K562 (cell line): Measurements from ENCODE around the gene GNB2. TPM values are rescaled to one million over a fixed set of nuclear protein-coding genes. Genes with fewer than 3 reads are reported as not detected.

ENCODE experiments used
- ATAC-seq: fragments of 200-7000 bp; cut with Tn5 transposase; 3 replicates; pipeline ENCODE4 v1.9.1; 2020; ENCODE audit warnings: moderate library complexity
- BruUV-seq: library from RNA; stranded (reverse); fragments of 400-500 nt; replicated peaks from 2 replicates; lab custom pipeline; 2021; lab: Mats Ljungman, UMichigan
- CTCF ChIA-PET: fragments of 300-600 bp; formaldehyde crosslinking; extraction: SDS; loops from one replicate; lab custom pipeline; 2021; ENCODE audit warnings: low intra/inter-chr PET ratio; lab: Yijun Ruan, JAX
- POLR2A ChIA-PET: fragments of 300-600, 350-650 bp; sonication (Branson Sonifier 250); formaldehyde crosslinking; extraction: SDS; loops from one replicate; lab custom pipeline; 2021; ENCODE audit warnings: antibody characterized with exemption, inconsistent platforms; lab: Yijun Ruan, JAX
- DNase-seq, 4 experiments: peaks; one replicate each; pipeline versions ENCODE4 v3.0.0 to v3.0.0-alpha.2; 2011 to 2018; ENCODE audit warnings: low spot score in 3 of 4, mixed read lengths in 3 of 4; ENCODE audit errors: extremely low read depth in 1 of 4
- FAIRE-seq: peaks from 2 replicates; lab custom pipeline; 2011; peaks lifted over from hg19 to GRCh38; lab: Jason Lieb, UNC
- H2AFZ ChIP-seq: 2 replicates; pipeline ENCODE4 v1.6.0; 2011; ENCODE audit warnings: low read depth, low read length, control low read depth, inconsistent platforms
- H3K27ac ChIP-seq: fragments of 200-600 bp; 3 replicates; pipeline ENCODE4 v1.8.0; 2011; ENCODE audit warnings: low read depth, mild to moderate bottlenecking, control low read depth, inconsistent platforms, low read length, moderate library complexity, mixed read lengths; ENCODE audit errors: extremely low read depth
- H3K27me3 ChIP-seq, 2 experiments: fragments of 300-600 bp in 1 of 2; 2 replicates in 1 of 2; 3 replicates in 1 of 2; pipeline versions ENCODE4 v1.6.0 to v1.8.0; 2011; ENCODE audit warnings: inconsistent platforms in 2 of 2, low read length in 2 of 2, mild to moderate bottlenecking in 1 of 2, mixed read lengths in 1 of 2, moderate library complexity in 1 of 2; ENCODE audit not compliant: control insufficient read depth in 2 of 2, insufficient read depth in 2 of 2
- H3K36me3 ChIP-seq: fragments of 300-600 bp; 3 replicates; pipeline ENCODE4 v1.8.0; 2011; ENCODE audit warnings: mild to moderate bottlenecking, low read length, inconsistent platforms; ENCODE audit not compliant: control insufficient read depth, insufficient read depth
- H3K4me1 ChIP-seq, 2 experiments: fragments of 200-600 bp in 1 of 2; replicated peaks in 1 of 2; 2 replicates in 1 of 2; 3 replicates in 1 of 2; pipeline versions ENCODE4 v1.5.1 to v1.8.0; 2011; ENCODE audit warnings: inconsistent platforms in 2 of 2, low read length in 2 of 2, mild to moderate bottlenecking in 1 of 2, mixed read lengths in 1 of 2, moderate library complexity in 1 of 2; ENCODE audit not compliant: control insufficient read depth in 2 of 2, insufficient read depth in 2 of 2
- H3K4me2 ChIP-seq: 2 replicates; pipeline ENCODE4 v1.6.1; 2011; ENCODE audit warnings: low read length, control low read depth, inconsistent platforms, mixed read lengths; ENCODE audit not compliant: insufficient read depth
- H3K4me3 ChIP-seq: fragments of 200-600 bp; sonication (generic), shearing (Covaris generic); 2 replicates; pipeline ENCODE4 v1.5.1; 2016; ENCODE audit warnings: control low read depth, inconsistent platforms
- H3K79me2 ChIP-seq: fragments of 200-600 bp; 3 replicates; pipeline ENCODE4 v1.8.0; 2011; ENCODE audit warnings: low read length, inconsistent platforms; ENCODE audit not compliant: control insufficient read depth, insufficient read depth
- H3K9ac ChIP-seq, 2 experiments: 2 replicates each; pipeline versions ENCODE4 v1.6.0 to v1.6.1; 2011; ENCODE audit warnings: low read depth in 2 of 2, low read length in 2 of 2, control low read depth in 1 of 2, inconsistent platforms in 1 of 2, mild to moderate bottlenecking in 1 of 2, mixed read lengths in 1 of 2; ENCODE audit not compliant: insufficient read depth in 1 of 2
- H3K9me1 ChIP-seq: one replicate; pipeline ENCODE4 v1.6.0; 2011; ENCODE audit warnings: inconsistent platforms, mild to moderate bottlenecking, low read length, moderate library complexity; ENCODE audit not compliant: control insufficient read depth, insufficient read depth
- H3K9me3 ChIP-seq: replicated peaks from 2 replicates; pipeline ENCODE4 v1.5.1; 2011; ENCODE audit warnings: low read depth, low read length, inconsistent platforms; ENCODE audit not compliant: control insufficient read depth, insufficient read depth
- H4K20me1 ChIP-seq: replicated peaks from 2 replicates; pipeline ENCODE4 v1.6.1; 2011; ENCODE audit warnings: low read length, inconsistent platforms, mixed read lengths; ENCODE audit not compliant: control insufficient read depth, insufficient read depth
- BDP1 ChIP-seq: IDR thresholded peaks from 3 replicates; pipeline ENCODE4 v1.6.1; 2011; ENCODE audit not compliant: insufficient read length, insufficient read depth
- CREB3L1 ChIP-seq: fragments of 450-650 bp; IDR thresholded peaks from 2 replicates; pipeline ENCODE4 v1.6.1; 2014; ENCODE audit warnings: low read depth, mild to moderate bottlenecking, moderate library complexity, borderline replicate concordance
- FOXJ3 ChIP-seq: sonication (generic); formaldehyde crosslinking; IDR thresholded peaks from 2 replicates; pipeline ENCODE4 v1.4.0; 2020; ENCODE audit warnings: mild to moderate bottlenecking, missing genetic modification reagents
- KDM5B ChIP-seq: fragments of 200-600 bp; sonication (generic); IDR thresholded peaks from 2 replicates; pipeline ENCODE4 v1.6.1; 2012; ENCODE audit warnings: low read depth, mild to moderate bottlenecking, moderate library complexity, low read length, control low read depth, inconsistent platforms; ENCODE audit not compliant: insufficient replicate concordance
- PRPF4 ChIP-seq: fragments of 200-400 bp; formaldehyde crosslinking; IDR thresholded peaks from one replicate; pipeline ENCODE4 v1.6.1; 2017; ENCODE audit warnings: low read length, low read depth, mild to moderate bottlenecking; ENCODE audit not compliant: insufficient read depth, poor library complexity, severe bottlenecking
- SRF ChIP-seq, 2 experiments: fragments of 250-450, 450-650 bp in 1 of 2; sonication (Bioruptor Pico) in 1 of 2; sonication (generic) in 1 of 2; formaldehyde crosslinking; IDR thresholded peaks; 2 replicates each; pipeline versions ENCODE4 v1.5.0 to v1.5.1; 2020 to 2022; ENCODE audit warnings: mild to moderate bottlenecking in 1 of 2, missing genetic modification reagents in 1 of 2
- TCF7 ChIP-seq: sonication (generic); IDR thresholded peaks from 2 replicates; pipeline ENCODE4 v1.6.1; 2016; ENCODE audit warnings: antibody characterized with exemption, borderline replicate concordance
- ZKSCAN3 ChIP-seq: fragments of 250-450 bp; sonication (Bioruptor Pico); IDR thresholded peaks from 2 replicates; pipeline ENCODE4 v1.4.0; 2020
- WGBS: fragments of 100-300 bp; shearing (Covaris generic); methylation state at CpG from one replicate; pipeline ENCODE4 v1.1.6; 2016; ENCODE audit warnings: low coverage, mixed read lengths; ENCODE audit not compliant: insufficient coverage; ENCODE audit errors: missing lambda C conversion rate; 5-methylcytosine and 5-hydroxymethylcytosine counted together
- in situ Hi-C: fragments of 300-500 bp; cut with MboI; formaldehyde crosslinking; loops from 4 replicates; pipeline ENCODE4 v1.15.0; 2018; ENCODE audit warnings: inconsistent platforms, mixed read lengths
- intact Hi-C: fragments of 100-400 bp; cut with micrococcal nuclease; formaldehyde crosslinking; loops from 2 replicates; pipeline ENCODE4 v1.14.2; 2022
- polyA plus RNA-seq, 8 experiments: library from polyadenylated mRNA; depleted of rRNA in 4 of 8; stranded (reverse) in 5 of 8; unstranded in 3 of 8; fragments of >200 nt; fragmentation: Nextera tagmentation in 2 of 8; fragmentation: Illumina TruSeq in 1 of 8; extraction: Ambion mirVana in 2 of 8; extraction: Trizol in 1 of 8; gene quantifications; 2 replicates each; pipeline versions ENCODE4 v1.2.1 to v1.2.3, GENCODE V29; 2011 to 2014; ENCODE audit warnings: inconsistent platforms in 1 of 8, missing spikeins in 1 of 8
- total RNA-seq, 7 experiments: library from RNA; depleted of rRNA in 6 of 7; stranded (reverse); fragments of >200 nt in 6 of 7; fragmentation: Illumina TruSeq in 2 of 7; extraction: Trizol in 2 of 7; gene quantifications; 2 replicates each; pipeline versions ENCODE4 v1.2.1 to v1.2.3, GENCODE V29; 2011 to 2021; ENCODE audit warnings: low replicate concordance in 1 of 7
- TF ChIP-seq, protein P1 (sequence below): fragments of 450-650 bp; IDR thresholded peaks from 2 replicates; pipeline ENCODE4 v1.6.1; 2017; ENCODE audit warnings: antibody characterized with exemption, mild to moderate bottlenecking

GNB2 gene
- total and polyA plus RNA-seq, 9 of the 15 experiments (the other 6 are each of a cell fraction or from before 2014, with no cell fraction given) = 0.65 to 320 (median 104) TPM

DNA sequence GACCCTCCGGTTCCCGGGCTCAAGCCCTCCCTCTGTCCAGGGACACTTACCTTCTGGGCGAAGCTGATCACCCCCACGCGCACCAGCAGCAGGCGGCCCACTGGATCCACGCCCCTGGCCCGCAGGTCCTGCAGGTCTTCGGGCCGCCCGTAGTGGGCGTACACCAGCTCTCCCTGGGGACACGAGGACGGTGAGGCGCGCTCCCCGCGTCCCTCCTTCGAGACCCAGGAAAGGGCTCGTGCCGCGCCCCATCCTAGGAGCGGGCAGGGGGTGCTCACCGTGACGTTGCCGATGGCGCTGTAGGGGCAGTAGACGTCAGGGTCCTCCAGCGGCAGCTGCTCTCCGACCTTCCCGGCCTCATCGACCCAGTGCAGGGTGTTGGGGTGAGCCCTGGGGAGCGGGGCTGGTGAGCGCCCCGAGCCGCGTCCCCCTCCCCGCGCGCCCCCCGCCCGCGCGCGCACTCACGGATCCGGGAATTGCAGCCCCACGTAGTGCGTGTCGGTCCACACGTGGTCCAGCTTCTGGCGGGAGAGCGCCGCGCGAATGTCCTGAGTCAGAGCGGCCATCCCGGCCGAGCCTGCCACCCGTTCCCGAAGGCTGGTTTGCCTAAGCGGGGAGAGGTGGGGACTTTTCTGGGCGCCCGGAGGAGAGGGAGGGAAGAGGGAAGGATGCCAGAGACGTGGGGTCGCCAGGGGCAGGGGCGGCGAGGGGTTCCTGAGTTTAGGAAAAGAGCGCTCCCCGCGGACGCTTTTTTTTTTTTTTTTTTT, 40.4 kb upstream of the GNB2 start (continued):
- TF ChIP-seq BDP1 (no peak), SRF (CRISPR knock-in tag; IDR thresholded peaks at IDR 0.05) (no peak), PRPF4 (peak; percentile 39)
- TF ChIP-seq, all 486 proteins: peak for 7

DNA sequence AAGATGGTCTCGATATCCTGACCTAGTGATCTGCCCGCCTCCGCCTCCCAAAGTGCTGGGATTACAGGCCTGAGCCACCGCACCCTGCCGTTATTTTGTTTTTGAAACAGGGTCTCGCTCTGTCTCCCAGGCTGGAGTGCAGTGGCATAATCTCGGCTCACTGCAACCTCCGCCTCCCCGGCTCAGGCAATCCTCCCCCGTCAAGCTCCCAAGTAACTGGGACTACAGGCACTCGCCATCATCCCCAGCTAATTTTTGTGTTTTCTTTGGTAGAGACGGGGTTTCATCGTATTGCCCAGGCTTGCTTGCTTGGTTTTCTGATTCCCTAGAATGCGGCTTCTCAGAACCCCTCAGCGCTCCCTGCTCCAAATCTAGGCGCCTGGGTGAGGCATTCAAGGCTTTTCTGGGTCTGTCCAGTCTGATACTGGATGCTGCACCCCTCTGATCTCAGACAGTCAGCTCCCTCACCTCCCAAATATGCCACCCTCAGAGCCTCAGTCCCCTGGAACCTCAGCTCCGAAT, 33.5 kb upstream of the GNB2 start:
- Histone ChIP-seq H3K9me3 (no peaks in the 10 kb centered on the region), H3K27me3 (no peaks in the 10 kb centered on the region), H3K79me2 (peaks cover 60% of the 10 kb centered on the region), H2AFZ (peak overlapping the region; percentile 44; the same call in 1 of the 2 replicates), H3K4me2 (peak overlapping the region; percentile 95), H3K27ac (peak overlapping the region; percentile 98), H3K9me1 (no peaks in the 10 kb centered on the region), H3K9ac (peak overlapping the region; percentile 92 to 94), H3K4me1 (peaks cover 25 to 41% of the 10 kb centered on the region in 2 experiments), H3K4me3 (peak overlapping the region; percentile 55), H3K36me3 (peaks cover 18% of the 10 kb centered on the region), H4K20me1 (no peaks in the 10 kb centered on the region)
- CTCF ChIA-PET = no interaction called here
- ATAC-seq (peak; percentile 32), DNase-seq (peak in 1 of 4 experiments; percentile 69), FAIRE-seq (peak; percentile 80)
- WGBS = 3% methylated on average over 17 of the region's 17 CpGs
- in situ Hi-C loops = no loop called here
- POLR2A ChIA-PET = interaction anchor here (0.6 to 2.7 kb wide), 7 partner anchors 10 to 497 kb away, joined by 3 to 22 read pairs (median 5); no protein-coding TSS in a partner anchor
- BruUV-seq = no TSS peak
- intact Hi-C loops = loop anchor here (5.0 kb wide), 1 partner anchor 52 kb away; the partner anchor contains the start of gene GIGYF1
- TF ChIP-seq CREB3L1 = 0 out of 2 replicates have a peak, but pooled peaks have one; percentile 6
- TF ChIP-seq, protein P1, sequence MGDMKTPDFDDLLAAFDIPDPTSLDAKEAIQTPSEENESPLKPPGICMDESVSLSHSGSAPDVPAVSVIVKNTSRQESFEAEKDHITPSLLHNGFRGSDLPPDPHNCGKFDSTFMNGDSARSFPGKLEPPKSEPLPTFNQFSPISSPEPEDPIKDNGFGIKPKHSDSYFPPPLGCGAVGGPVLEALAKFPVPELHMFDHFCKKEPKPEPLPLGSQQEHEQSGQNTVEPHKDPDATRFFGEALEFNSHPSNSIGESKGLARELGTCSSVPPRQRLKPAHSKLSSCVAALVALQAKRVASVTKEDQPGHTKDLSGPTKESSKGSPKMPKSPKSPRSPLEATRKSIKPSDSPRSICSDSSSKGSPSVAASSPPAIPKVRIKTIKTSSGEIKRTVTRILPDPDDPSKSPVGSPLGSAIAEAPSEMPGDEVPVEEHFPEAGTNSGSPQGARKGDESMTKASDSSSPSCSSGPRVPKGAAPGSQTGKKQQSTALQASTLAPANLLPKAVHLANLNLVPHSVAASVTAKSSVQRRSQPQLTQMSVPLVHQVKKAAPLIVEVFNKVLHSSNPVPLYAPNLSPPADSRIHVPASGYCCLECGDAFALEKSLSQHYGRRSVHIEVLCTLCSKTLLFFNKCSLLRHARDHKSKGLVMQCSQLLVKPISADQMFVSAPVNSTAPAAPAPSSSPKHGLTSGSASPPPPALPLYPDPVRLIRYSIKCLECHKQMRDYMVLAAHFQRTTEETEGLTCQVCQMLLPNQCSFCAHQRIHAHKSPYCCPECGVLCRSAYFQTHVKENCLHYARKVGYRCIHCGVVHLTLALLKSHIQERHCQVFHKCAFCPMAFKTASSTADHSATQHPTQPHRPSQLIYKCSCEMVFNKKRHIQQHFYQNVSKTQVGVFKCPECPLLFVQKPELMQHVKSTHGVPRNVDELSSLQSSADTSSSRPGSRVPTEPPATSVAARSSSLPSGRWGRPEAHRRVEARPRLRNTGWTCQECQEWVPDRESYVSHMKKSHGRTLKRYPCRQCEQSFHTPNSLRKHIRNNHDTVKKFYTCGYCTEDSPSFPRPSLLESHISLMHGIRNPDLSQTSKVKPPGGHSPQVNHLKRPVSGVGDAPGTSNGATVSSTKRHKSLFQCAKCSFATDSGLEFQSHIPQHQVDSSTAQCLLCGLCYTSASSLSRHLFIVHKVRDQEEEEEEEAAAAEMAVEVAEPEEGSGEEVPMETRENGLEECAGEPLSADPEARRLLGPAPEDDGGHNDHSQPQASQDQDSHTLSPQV = no peak
- TF ChIP-seq FOXJ3 = no peak
- no peak for TF ChIP-seq TCF7
- TF ChIP-seq KDM5B = no peak
- no peak for TF ChIP-seq ZKSCAN3 (CRISPR knock-in tag)
